Measurements from ENCODE around the gene CUX1.

DNA sequence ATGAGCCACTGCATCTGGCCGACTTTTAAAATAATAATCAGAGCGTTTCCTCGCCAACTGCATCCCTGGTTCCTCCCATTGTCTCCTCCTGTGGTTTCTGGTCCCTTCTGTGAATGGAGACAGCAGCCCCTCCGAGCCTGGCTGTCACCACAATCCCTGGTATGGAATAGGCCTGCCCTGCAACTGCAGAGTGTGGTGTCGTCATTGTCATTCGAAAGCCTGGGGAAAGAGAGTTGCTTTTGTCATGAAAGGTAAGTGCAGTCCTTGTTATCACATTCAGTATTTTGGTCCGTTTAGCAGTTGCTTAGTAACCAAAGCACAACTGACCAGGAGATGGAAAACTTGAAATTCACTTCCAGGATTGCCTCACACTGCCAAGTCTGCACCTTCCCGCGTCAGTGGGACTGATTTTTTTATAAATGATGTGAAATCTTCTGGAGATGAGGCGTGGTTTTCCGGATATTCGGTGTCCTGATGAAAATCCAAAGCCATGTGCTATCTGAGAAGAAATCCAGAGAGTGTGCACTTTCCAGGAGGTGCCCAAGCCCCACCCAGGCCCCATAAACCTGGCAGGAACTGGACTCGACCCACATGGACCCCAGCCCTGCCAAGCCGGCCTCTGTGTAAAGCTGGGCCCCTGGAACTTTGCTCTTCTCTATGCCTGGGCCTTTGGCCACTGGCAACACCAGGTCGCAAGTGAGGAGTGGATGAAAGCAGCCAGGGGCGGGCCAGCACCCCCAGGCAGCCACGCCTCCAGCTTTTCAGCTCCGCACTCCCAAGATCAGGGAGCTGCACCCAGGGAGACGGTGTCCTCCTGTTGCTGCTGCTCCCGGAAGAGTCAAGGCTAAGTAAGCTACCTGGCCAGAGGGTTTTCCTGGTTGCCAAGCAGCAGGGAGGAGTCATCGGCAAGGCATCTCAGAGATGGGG lies 335.5 kb downstream of the CUX1 start:
- TF ChIP-seq CTCF (IDR thresholded peaks at IDR 0.05): no peak
- no peak for TF ChIP-seq POLR2A (IDR thresholded peaks at IDR 0.05)
